IPS DF 4.7 (cell line): ENCODE data around the gene FHIT.

Source experiments
- DNase-seq: peaks from one replicate; pipeline ENCODE4 v3.0.0-alpha.2; 2013; ENCODE audit warnings: low spot score; ENCODE audit errors: extremely low read depth

FHIT gene

GRCh38 chr3:59783468-59783988 lies 1467.7 kb downstream of the FHIT start:
- DNase-seq, result no peak

GRCh38 chr3:59782664-59783063 lies 1468.6 kb downstream of the FHIT start:
- no peak for DNase-seq

- no peak for DNase-seq
Observed at GRCh38 chr3:59780209-59780608, 1471.0 kb downstream of the FHIT start.

- no peak for DNase-seq
Observed at GRCh38 chr3:59779260-59779659, 1472.0 kb downstream of the FHIT start.

- DNase-seq, result no peak
Observed at GRCh38 chr3:59777667-59778077, 1473.6 kb downstream of the FHIT start.

- no peak for DNase-seq
Observed at GRCh38 chr3:59777066-59777465, 1474.2 kb downstream of the FHIT start.

GRCh38 chr3:59775761-59776325 lies 1475.4 kb downstream of the FHIT start:
- DNase-seq, result no peak

- DNase-seq, result no peak
Observed at GRCh38 chr3:59775106-59775505, 1476.1 kb downstream of the FHIT start.

- DNase-seq, result no peak
Observed at GRCh38 chr3:59774634-59775033, 1476.6 kb downstream of the FHIT start.

GRCh38 chr3:59774000-59774399 lies 1477.3 kb downstream of the FHIT start:
- no peak for DNase-seq

GRCh38 chr3:59772416-59773408 lies 1478.5 kb downstream of the FHIT start:
- DNase-seq, result no peak

- no peak for DNase-seq
Observed at GRCh38 chr3:59771768-59772181, 1479.5 kb downstream of the FHIT start.

- DNase-seq, result no peak
Observed at GRCh38 chr3:59769127-59769750, 1482.0 kb downstream of the FHIT start.

GRCh38 chr3:59766200-59766872 lies 1484.9 kb downstream of the FHIT start:
- no peak for DNase-seq

GRCh38 chr3:59764171-59764570 lies 1487.1 kb downstream of the FHIT start:
- no peak for DNase-seq

- no peak for DNase-seq
Observed at GRCh38 chr3:59762941-59763340, 1488.3 kb downstream of the FHIT start.

GRCh38 chr3:59759298-59760031 lies 1491.8 kb downstream of the FHIT start:
- no peak for DNase-seq

GRCh38 chr3:59758672-59759071 lies 1492.6 kb downstream of the FHIT start:
- no peak for DNase-seq

- no peak for DNase-seq
Observed at GRCh38 chr3:59756934-59757333, 1494.3 kb downstream of the FHIT start.

- DNase-seq, result no peak
Observed at GRCh38 chr3:59754456-59755129, 1496.7 kb downstream of the FHIT start.
